ENCODE measurements around the gene PSPC1.

- TF ChIP-seq EZH2 (IDR thresholded peaks at IDR 0.05; ENCODE audit: borderline replicate concordance) (no peak), CTCF (IDR thresholded peaks at IDR 0.05; ENCODE audit: poor library complexity) (no peak)
These were observed 28.5 kb upstream of the PSPC1 start for GRCh38 chr13:19810996-19811881.

Measured in hepatocyte (in vitro differentiated cells).